NT2/D1 (cell line): ENCODE results near the gene CD83.

Source experiments
- SUZ12 ChIP-seq: IDR thresholded peaks from 2 replicates; pipeline ENCODE4 v1.6.1; 2011; ENCODE audit not compliant: insufficient read length, insufficient read depth; ENCODE audit errors: extremely low read depth
- YY1 ChIP-seq: IDR thresholded peaks from 2 replicates; pipeline ENCODE4 v1.6.1; 2011; ENCODE audit not compliant: insufficient read length, insufficient read depth
- ZNF274 ChIP-seq: IDR thresholded peaks from 2 replicates; pipeline ENCODE4 v1.6.1; 2011; ENCODE audit warnings: mild to moderate bottlenecking, low read depth, low read length

DNA sequence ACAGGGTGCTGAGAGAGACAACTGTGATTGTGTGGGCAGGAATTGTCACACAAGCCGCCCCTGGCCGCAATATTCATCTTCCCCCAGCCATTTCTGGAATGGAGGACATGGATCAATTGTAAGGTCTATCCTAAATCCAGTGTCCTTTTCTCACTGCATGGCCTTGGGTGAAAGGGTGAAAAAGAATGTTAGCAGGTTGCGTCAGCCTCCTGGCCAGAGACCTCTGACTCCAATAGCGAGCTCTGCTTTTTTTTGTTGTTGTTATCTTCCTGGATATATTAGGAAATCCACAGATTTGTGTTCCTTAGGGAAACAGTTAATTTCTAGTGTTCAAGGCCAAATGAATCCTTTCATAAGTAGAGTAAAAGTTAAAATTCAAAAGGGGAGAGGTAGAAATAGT, 47.1 kb upstream of the CD83 start:
- TF ChIP-seq YY1 = no peak
- TF ChIP-seq ZNF274 = no peak
- no peak for TF ChIP-seq SUZ12
